ENCODE results near the gene ALOX15. TPM values are rescaled to one million over a fixed set of nuclear protein-coding genes. Genes with fewer than 3 reads are reported as not detected.
A peak's percentile ranks its signal among the peaks of the same experiment; 100 is the strongest.

Gene ALOX15
- total RNA-seq, 4 donors from 2014 or later: not detected

GRCh38 chr17:4585638-4585994 is 55.9 kb downstream of the ALOX15 start:
- no peak overlapping the region for H3K27ac ChIP-seq
- TF ChIP-seq POLR2A (IDR thresholded peaks at IDR 0.05) (no peak), CTCF (IDR thresholded peaks at IDR 0.05) (no peak)
- WGBS, 2 donors: 67 to 76% methylated on average over 3 to 4 of the region's 7 CpGs
- intact Hi-C loops (cut with DNase I): no loop called here
- peaks cover 7 to 13% of the 10 kb centered on the region in 2 donors for H3K4me1 ChIP-seq
- no peak for DNase-seq
- H3K36me3 ChIP-seq: no peaks in the 10 kb centered on the region
- H3K27me3 ChIP-seq: peaks cover 11% of the 10 kb centered on the region
- H3K9me3 ChIP-seq: no peaks in the 10 kb centered on the region
- H3K4me3 ChIP-seq (replicated peaks in 1 of 3): no peak overlapping the region

GRCh38 chr17:4584917-4585637 is 56.4 kb downstream of the ALOX15 start:
- DNase-seq: no peak
- no peaks in the 10 kb centered on the region for H3K36me3 ChIP-seq
- 45 to 49% methylated on average over 20 of the region's 57 CpGs for WGBS, 2 donors
- no peaks in the 10 kb centered on the region for H3K9me3 ChIP-seq
- H3K4me1 ChIP-seq: peaks cover 7 to 13% of the 10 kb centered on the region in 2 donors
- intact Hi-C loops (cut with DNase I): no loop called here
- no peak overlapping the region for H3K27ac ChIP-seq
- no peak overlapping the region for H3K4me3 ChIP-seq (replicated peaks in 1 of 3)
- TF ChIP-seq CTCF (IDR thresholded peaks at IDR 0.05) (no peak), POLR2A (IDR thresholded peaks at IDR 0.05) (no peak)
- H3K27me3 ChIP-seq: peaks cover 11% of the 10 kb centered on the region

- intact Hi-C loops (cut with DNase I): no loop called here
- Histone ChIP-seq H3K4me1 (peaks cover 7 to 13% of the 10 kb centered on the region in 2 donors), H3K9me3 (no peaks in the 10 kb centered on the region), H3K36me3 (no peaks in the 10 kb centered on the region), H3K27ac (no peak within 1 kb of the TSS), H3K27me3 (peaks cover 11% of the 10 kb centered on the region), H3K4me3 (replicated peaks in 1 of 3) (peak within 1 kb of the TSS in 1 of 3 donors; percentile 30)
- 0% methylated on average over 7 of the region's 100 CpGs; no CpG with 5 or more reads in 1 of the 2 donors for WGBS, 2 donors
- no peak for TF ChIP-seq CTCF (IDR thresholded peaks at IDR 0.05)
- TF ChIP-seq POLR2A (IDR thresholded peaks at IDR 0.05): no peak
- DNase-seq: peak in 1 of 2 donors; percentile 12
Measured at GRCh38 chr17:4584101-4584916, 57.2 kb downstream of the ALOX15 start, which contains the start of gene SMTNL2. Gene SMTNL2 (plus strand): TSS chr17:4584529. CDS start chr17:4584606, 77 bp downstream.

GRCh38 chr17:4583782-4584100 is 57.7 kb downstream of the ALOX15 start:
- peaks cover 11% of the 10 kb centered on the region for H3K27me3 ChIP-seq
- peaks cover 7 to 13% of the 10 kb centered on the region in 2 donors for H3K4me1 ChIP-seq
- intact Hi-C loops (cut with DNase I): no loop called here
- H3K4me3 ChIP-seq (replicated peaks in 1 of 3): no peak overlapping the region
- H3K27ac ChIP-seq: no peak overlapping the region
- WGBS, 2 donors: 15 to 22% methylated on average over 7 to 12 of the region's 12 CpGs
- H3K36me3 ChIP-seq: no peaks in the 10 kb centered on the region
- no peaks in the 10 kb centered on the region for H3K9me3 ChIP-seq
- TF ChIP-seq CTCF (IDR thresholded peaks at IDR 0.05) (no peak), POLR2A (IDR thresholded peaks at IDR 0.05) (no peak)
- no peak for DNase-seq

- H3K27ac ChIP-seq: no peak overlapping the region
- peaks cover 7 to 13% of the 10 kb centered on the region in 2 donors for H3K4me1 ChIP-seq
- TF ChIP-seq CTCF (IDR thresholded peaks at IDR 0.05) (no peak), POLR2A (IDR thresholded peaks at IDR 0.05) (no peak)
- no peaks in the 10 kb centered on the region for H3K36me3 ChIP-seq
- no peak overlapping the region for H3K4me3 ChIP-seq (replicated peaks in 1 of 3)
- whole genome bisulfite sequencing, 2 donors: 85 to 99% methylated on average over 3 of the region's 3 CpGs
- H3K27me3 ChIP-seq: peaks cover 11% of the 10 kb centered on the region
- H3K9me3 ChIP-seq: no peaks in the 10 kb centered on the region
- intact Hi-C loops (cut with DNase I): no loop called here
- no peak for DNase-seq
Measured at GRCh38 chr17:4583206-4583605, 58.3 kb downstream of the ALOX15 start.
